Measurements from ENCODE around the gene TF.

The TF gene

DNA sequence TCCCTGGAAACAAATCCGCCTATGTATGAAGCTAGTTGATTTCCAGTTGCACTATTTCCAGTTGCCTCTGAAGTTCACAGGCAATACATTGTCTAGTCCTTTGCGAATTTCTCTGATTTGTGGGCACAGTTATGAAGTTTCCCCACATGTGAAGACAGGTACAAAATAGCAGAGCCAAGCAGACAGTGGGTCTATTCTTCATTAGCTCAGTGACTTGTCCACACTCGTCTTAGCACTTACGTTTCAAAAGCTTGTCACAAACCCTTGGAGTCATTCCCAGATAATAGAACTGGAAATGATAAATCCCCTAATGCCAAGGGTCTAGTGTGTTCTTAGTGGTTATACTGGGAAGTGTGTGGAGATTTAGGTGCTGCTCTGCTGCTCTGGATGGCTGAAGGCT, 73.9 kb downstream of the TF start:
- DNase-seq, result no peak

DNA sequence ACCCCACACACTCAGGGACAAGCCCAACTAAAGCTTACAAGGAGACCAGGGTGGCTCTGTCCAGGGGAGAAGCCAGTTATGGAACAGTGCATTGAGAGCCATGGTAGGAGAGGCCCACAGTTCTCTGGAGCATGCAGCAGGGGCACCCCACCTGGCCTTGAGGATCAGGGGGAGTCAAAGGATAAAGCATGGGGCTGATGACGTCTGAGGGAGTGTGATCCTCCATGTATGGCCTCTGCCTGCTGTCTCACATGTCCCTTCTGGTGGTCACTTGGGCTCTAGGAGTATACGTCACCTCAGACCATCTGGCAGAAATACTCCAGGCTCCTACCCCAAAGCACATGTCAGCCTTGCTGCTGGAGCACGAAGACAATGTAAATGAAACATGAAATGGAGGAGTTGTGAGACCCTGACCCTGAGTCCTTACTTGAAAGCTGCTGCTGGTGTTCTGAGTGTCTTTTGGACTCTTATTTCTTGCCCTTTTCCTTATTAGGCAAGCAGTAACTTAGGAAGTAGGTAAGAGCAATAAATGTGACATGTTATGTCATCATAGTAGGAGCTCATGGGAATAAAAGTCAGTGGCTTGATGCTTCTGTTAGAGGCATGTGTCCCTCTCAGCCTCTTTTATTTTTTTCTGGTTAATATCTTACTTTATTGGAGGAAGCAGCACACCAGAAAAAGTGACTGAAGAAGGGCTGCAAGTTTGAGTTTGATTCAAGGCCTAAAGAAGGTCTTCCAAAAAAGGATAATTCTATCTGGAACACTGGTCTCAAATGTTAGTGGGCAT, 74.9 kb downstream of the TF start:
- no peak for DNase-seq

DNA sequence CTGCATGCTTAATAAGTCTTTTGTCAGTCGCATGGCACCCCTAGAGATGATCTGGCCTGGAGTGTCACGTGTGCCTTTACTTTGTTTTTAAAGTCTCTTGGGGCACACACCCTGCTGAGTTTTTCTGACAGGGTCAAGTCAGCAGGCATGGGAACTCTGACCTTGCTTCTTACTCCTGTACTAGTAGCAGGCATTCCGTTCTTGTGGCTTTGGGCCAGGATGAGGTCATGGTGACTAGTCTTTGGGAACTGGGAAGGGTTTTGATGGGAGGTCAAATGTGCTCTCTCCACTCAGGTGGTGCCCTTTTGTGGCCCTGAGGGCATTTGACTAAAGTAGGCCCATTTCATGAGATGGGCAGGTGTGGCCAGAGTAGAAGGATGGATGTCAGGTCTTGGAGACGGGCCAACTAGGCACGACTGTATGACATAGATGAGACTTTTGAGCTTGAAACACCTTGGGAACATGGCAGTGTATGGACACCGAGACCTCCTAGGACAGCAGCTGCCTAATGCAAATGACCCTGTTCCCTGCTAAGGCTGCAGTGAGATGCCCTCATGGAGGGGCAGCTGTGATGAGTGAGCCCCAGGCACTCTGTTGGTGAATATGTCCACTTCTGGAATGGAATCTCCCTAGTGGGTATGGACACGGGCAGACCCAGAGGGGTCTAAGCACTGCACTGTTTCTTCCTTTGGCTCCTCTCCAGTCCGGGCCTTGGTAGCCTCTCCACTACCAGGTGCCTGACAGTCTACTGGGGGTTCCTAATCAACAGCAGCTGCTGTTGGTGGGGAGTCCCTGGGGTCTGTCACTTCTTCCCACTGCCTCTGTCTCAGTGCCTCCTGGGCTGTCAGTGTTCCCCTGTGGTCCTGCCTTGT, 75.8 kb downstream of the TF start:
- DNase-seq, result no peak

DNA sequence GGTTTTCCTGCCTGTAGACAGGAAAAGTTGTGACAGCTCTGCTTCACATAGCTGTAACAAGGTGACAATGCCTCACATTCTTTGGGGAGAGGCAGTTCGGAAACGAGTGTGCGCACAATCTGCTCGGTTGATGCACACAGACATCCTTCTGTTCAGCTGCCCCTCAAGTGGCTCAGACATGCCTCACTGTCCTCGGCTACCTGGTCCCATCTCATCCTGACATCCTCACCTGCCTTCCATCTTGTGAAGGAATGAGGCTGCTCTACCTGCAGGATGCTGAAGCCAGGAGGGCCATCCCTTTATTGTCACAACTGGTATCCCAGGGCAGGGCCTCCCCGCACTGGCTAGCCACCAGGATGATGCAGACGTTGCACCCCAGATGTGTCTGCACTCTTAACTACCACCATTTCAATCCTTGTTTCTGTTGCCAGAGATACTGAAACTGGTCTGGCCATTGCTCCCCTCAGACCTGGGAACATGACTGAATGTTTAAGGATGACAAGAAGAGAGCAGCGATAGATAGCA, 78.8 kb downstream of the TF start:
- no peak for DNase-seq

DNA sequence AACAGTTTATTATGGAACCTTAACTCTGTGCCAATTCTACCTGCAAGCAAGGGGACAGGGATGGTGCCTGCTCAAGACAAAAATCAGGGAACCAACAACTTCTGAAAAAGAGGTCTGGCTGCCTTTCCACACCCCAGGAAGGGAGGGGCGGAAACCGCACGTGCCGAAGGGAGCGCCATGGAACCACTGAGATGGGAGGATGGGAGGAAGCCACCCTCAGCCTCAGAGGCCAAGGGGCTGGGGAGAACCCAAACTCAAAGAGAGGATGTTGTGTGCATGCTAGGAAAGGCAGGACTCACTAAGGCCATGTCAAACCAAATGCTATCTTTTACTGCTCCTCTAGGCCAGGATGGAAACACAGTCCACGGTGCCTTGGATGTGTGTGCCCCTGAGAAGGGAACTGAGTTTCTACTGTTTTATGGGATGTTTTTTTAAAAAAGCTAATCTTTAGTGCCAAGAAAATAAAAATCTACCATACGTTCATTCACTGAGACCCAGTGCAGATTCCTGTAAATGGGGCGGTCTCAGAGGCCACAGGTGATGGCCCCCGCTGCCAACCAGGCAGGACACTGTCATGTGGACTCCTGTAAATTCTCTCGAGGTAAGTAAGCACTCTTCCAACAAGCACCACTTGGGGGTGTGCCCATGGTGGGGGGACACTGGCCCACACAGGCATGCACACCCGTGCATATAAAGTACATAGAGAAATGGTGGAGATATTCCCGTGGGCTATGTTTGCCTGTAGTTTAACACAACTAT, 80.0 kb downstream of the TF start:
- no peak for DNase-seq

DNA sequence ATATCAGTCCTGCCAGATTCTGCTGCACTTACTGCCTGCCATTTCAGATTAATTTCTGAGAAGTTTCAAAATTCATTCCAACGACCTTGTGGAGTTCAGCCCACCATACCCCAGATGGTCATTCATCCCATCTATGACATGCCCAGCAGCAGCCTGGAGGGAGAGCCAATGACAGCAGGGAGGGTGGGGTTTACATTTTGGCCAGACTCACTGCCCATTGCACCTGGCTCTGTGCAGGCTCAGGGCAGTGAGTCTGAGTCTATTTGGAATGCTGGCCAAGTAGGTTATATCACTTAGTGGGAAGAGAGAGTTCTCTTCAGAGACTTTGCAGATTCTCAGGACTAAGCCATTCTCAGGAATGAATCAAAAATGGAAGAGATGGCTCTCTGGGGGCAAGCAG, 80.9 kb downstream of the TF start:
- no peak for DNase-seq

DNA sequence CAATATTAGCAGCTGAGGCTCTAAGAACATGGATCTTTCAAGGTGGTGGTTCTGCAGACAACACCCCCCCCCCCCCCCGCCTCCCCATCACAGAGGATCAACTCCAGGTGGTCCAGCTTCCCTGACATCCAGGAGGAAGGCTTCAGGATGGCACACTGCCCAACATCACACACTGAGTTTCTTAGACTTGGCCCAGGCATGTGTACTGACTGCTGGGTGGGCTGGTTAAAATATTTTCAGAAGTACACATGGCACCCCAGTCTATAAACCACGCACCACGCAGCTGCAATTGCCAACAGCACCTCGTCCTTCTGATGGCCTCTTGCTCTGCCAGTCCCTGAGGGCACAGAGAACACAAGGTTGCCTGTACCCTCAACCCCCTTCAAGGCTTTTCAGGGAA, 81.5 kb downstream of the TF start:
- no peak for DNase-seq

DNA sequence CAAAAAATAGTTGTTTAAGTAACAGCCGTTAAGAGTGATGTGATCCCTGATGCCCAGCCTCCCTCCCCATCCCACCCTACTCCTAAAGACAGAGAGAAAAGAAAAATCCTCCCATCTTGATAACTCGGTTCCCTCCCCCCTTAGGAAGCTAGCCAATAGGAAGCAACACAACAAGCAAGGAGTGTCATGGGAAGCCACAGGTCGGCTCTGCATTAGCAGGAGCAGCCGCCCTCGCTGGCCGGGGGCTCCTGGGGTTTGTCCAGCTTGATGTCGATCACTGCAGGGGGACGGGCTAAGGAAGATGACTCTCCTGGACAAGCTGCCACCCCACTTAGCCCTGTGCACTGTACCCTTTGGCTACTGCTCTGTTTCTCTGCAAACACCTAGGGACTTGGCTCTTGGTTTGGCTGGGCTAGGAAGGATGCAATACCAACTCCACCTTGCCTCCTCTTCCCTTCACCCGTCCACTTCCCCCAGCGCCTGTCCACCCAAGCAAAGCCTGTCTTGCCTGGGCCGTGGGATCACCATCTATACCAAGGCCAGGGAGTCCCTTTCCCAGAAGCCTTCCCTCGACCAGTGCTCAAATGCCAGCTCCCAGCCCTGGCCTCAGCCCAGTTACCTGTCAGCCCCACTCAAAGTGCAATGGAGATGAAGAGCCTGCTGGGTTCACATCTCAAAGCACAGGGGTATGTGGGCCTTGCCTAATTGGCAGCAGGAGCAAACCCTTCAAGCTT, 82.5 kb downstream of the TF start:
- DNase-seq, result no peak

DNA sequence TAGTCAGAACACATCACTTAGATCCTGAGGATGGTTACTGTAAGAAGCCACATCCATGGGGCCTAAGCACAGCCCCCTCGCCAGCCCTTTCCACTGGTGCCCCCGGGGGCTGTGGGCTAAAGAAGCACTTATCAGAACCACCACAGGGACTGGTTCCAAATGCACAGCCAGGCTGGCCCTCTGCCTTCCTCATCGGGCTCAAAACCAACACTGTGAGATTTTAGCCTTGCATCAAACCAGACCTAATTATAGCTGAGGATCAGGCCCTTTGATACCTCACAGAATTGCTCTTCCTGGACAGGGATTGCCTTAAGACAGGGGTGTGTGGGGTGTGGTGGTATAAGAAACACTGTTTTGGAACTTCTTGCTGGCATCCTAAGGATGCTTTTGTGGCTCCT, 83.1 kb downstream of the TF start:
- no peak for DNase-seq

DNA sequence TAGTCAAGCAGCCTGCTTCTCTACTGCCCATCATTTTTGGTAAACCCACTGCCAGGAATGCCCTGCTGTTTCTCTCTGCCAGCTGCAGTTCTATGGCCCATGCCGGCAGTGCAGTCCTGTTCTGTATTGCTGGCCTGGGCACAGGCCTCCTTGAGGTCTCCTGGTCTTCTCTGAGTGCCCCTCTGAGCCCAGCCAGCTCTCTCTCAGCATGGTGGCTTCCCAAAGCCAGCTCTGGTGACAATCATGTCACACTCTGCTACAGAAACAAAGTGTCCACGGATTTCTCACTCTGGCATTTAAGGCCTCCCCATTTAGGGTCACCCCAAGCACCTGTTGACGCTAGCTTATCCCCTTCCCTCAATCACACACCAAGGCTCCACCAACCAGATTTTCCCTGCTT, 83.9 kb downstream of the TF start:
- DNase-seq, result no peak

DNA sequence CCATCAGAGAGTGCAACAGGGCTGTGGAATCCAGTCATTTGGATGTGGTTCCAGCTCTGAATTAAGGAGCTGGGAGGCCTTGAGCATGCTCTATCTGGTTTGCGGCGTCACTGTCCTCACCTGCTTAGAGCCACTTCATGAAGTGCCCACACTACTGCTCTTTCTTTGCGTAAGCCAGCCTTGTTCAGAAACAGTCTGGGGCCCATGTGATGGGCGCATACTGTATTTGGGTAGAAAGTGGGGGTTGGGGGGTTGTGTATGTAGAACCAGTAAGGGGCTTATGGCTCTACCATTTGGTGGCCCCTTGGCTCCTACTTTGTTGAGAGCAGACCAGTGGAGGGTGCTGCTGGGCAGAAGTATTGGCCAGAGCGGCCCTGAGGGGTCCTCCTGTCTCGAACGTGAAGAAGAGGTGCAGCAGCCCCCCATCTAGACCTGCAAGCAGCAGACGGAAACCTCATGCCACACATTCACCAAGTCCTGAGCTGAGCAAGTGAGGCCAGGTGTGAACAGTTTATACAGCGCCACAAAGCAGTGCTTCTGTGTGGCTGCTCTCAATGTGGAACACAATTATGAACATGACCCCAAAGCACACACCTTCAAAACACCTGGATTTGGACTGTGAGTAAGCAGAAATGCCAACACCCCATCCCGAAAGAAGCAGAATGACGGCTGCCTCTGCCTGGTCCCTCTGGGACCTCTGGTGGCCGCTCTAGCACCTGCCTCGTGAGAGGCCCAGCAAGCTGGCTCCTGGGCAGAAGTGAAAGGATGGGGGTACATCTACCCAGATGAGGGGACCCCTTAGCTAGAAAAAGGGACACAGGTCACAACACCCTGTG, 86.0 kb downstream of the TF start:
- DNase-seq, result no peak

DNA sequence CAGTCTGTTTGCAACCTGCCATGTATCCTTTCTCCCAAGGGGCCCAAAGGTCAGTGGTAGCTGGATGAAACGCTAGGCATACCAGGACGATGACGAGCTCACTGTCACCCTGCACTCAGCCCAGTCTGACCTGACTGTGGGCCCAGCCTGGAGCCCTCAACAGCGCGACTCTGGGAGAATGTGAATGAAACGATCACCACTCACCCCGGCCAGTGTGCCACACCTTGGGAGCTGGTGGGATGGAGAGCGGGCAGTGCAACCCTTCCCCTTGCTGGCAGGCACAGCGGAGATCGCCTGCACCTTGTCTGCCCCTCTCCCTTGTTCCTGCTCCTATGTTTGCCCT, 86.6 kb downstream of the TF start:
- DNase-seq, result no peak

DNA sequence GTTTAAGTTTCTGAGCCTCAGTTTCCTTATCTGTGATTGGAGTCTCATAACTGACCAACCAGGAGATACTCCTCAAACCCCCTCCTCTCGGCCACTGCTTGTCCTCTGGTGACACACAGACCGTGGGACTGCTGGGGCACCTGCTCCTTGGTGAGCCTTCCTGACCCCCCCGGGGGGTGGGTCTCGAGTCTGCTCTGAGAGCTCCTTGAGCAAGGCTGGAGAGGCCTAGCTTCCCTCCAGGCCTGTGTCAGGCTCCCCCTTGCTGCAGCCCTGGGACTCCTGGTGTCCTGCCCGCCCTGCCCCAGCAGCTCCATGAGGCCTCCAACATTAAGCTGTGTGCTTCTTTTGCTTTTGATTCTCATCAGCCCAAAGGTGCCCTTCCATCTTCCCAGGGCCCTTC, 87.1 kb downstream of the TF start:
- DNase-seq, result no peak

DNA sequence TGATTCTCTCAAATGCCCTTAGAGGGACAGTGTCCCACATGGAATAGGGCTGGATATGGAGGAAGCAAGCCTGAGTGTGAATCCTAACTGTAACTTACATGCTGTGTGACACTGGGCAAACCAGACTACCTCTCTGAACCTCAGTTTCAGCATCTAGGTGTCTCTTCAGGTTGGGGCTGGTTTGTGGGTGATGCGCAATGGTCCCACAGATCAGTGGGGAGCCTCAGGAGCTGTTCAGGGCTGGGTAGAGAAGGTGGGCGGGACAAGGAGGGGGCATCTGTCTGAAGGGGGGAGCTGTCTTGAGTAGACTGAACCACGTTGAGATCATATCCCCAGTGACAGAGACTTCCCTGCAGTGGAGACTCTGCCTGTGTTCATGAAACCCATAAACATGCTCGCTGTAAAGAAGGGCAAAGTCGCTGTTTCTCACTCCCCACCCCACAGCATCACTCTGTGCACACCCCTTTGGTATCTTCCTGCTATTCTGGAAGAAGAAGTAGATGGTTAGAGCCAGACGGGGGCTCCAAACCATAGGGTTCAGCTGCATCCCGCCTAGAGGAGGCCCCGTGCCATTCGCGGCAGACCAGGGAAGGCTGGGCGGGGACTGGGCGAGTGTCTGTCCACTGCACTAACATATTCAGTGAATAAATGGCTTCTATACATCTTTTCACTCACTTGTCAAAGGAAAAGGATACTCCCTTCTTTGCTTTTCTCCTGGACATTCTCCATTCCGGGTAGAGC, 87.9 kb downstream of the TF start:
- no peak for DNase-seq

DNA sequence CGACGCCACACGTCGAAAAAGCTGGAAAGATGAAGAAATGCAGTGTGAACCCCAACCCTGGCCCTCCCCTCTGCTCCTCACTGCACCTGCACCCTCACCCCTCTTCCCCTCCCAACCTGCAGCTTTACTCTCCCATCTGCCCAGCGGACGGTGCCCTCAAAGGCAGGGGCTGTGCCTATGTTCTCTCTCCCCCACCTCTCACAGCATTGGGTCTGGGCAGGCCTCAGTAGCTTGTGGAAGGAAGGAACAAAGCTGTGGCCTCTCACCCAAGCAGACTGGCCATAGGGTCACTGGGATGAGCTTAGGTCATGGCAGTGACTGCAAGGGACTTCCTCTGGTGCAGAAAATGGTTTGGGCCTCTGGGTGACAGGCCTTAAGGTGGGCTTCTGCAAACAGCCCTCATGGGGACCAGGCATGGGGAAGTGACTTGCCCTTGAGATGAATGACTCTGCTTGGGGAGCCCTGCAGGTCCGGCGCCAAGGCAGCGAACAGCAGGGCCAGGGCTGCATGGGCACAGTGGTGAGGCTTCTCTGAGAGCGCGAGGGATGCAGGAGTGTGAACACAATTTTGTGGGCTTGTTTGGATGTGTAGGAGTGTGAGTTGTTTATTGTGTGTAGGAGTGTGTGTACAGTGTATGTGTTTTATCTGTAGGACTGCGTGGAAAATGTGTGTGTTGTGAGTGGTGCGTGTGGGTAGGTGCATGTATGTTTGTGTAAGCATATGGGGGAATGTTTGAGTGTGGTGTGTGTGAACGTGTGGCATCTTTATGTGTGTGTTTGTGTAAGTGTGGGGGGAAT, 88.6 kb downstream of the TF start:
- no peak for DNase-seq

DNA sequence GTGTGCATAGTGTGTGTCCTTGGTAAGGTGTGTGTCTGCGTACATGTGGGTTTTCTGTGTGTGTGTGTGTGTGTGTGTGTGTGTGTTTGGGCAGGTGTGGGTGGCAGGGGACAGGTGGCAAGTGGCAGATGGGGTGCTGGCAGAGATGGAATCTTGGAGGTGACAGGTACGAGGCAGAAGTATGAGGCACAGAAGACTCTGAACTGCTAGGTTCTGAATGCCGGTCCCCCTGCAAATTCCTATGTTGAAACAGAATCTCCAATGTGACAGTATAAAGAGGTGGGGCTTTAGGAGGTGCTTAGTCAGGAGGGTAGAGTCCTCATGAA, 89.2 kb downstream of the TF start:
- no peak for DNase-seq

DNA sequence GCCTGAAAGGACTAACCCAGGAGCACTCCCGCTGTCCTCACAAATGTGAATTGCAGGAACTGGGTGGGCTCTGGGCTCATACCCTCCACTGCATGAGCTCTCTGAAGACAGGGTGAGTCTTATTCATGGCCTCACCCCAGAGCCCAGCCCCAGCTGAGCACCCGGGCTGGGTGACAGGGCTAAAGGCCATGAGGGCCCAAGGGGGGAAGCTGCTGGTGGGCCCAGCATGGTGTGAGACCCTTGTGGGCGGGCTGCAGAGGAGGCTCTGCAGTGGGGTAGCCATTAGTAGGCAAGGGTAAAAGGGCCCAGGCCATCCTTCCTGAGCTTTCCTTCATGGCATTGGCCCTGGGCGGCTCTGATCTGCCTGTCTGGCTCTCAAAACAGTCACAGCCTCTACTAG, 89.8 kb downstream of the TF start:
- no peak for DNase-seq

DNA sequence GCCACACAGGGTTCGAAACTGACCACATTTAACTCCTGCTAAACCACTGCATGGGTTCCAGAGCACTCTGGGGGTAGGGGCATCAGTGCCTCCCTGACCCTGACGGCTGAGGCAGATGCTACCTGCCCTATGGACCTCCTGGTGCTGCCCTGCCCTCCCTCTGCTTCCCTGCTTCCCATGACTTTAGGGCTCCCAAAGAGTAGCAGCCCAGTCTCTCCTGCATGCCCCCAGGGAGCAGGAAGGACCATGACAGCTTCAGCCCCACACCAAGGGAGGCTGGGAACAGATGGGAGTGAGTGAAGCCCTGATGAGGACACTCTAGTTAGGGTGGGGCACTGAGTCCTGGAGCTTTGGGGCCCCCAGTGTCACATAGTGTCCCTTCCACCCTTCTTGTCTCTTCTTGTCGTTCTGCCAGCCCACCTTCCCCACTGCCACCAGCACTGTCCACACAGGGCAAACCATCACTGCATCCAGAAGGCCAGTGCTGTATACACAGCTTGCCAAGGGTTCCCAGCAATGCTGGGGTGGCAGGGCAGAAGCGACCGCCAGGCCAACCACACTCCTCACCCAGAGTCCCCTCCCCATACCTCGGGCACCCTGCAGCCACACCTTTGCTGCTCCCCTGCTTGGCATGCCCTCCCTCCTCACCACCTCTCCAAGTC, 90.4 kb downstream of the TF start:
- DNase-seq, result no peak

DNA sequence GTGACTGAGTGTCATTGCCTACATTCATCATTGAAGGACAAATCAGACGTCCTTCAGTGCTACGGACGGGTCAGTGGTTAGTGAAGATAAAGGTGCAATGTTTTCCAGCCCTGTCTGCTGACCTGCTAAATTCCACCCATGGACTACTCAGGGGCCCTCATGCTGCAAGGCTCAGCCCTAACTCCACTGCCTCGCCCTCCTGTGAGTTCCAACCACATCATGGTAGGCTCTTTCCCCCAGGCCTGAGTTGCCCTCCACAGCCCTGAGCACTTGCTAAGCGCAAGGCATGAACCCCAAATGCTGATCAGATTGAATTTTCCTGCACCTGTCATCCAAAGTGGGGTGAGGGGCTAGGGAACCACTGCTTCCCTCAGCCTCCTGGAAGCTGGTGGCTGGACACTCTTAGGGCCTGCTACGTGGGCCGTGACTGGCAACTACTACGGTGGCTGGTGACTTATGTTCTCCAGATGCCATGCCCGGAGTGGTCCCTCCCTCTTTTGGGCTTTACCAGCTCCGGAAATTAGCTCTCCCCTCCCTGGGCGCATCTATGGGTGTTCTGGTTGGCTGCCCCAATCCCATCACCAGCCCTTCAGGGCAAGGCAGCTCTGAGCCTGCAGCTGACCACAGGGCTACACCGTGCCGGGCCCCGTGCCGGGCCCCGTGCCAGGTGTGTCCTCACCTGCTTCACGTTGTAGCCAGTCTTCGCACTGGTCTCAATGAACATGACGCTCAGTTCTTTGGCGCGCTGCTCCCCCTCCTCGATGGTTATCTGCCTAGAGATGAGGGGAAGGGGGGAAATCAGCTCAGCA, 91.5 kb downstream of the TF start:
- no peak for DNase-seq

All from CD4-positive, alpha-beta T cell treated with Interleukin-4 for 4 hours (primary cell).